Calu3 (cell line): ENCODE data around the gene FAM3D. TPM values are rescaled to one million over a fixed set of nuclear protein-coding genes. Genes with fewer than 3 reads are reported as not detected.

Experiments
- BruUV-seq: library from RNA; stranded (reverse); fragments of 400-500 nt; replicated peaks from 2 replicates; lab custom pipeline; 2021; lab: Mats Ljungman, UMichigan
- CTCF ChIA-PET: fragments of 300-600 bp; sonication (Branson Sonifier 250); formaldehyde crosslinking; loops from one replicate; lab custom pipeline; 2022; ENCODE audit warnings: antibody characterized with exemption; lab: Charles Lee
- DNase-seq: peaks from one replicate; pipeline ENCODE4 v3.0.0; 2022
- H3K27ac Mint-ChIP-seq: one replicate; pipeline ENCODE4 v1.8.0; 2022; ENCODE audit warnings: mixed read lengths; ENCODE audit not compliant: unreplicated experiment
- H3K27me3 Mint-ChIP-seq: one replicate; pipeline ENCODE4 v1.8.0; 2022; ENCODE audit warnings: mixed read lengths; ENCODE audit not compliant: unreplicated experiment
- H3K36me3 Mint-ChIP-seq: one replicate; pipeline ENCODE4 v1.8.0; 2022; ENCODE audit warnings: mild to moderate bottlenecking, moderate library complexity, mixed read lengths; ENCODE audit not compliant: insufficient read depth, unreplicated experiment
- H3K4me1 Mint-ChIP-seq: one replicate; pipeline ENCODE4 v1.8.0; 2022; ENCODE audit warnings: mild to moderate bottlenecking, low read depth, mixed read lengths; ENCODE audit not compliant: unreplicated experiment
- H3K4me3 Mint-ChIP-seq: one replicate; pipeline ENCODE4 v1.8.0; 2022; ENCODE audit warnings: mild to moderate bottlenecking, low read depth, moderate library complexity, mixed read lengths; ENCODE audit not compliant: unreplicated experiment
- H3K9me3 Mint-ChIP-seq: one replicate; pipeline ENCODE4 v1.8.0; 2022; ENCODE audit warnings: low read depth, mixed read lengths; ENCODE audit not compliant: unreplicated experiment
- intact Hi-C: fragments of 100-400 bp; cut with micrococcal nuclease; formaldehyde crosslinking; loops from one replicate; pipeline ENCODE4 v1.10.0; 2022; ENCODE audit not compliant: unreplicated experiment
- total RNA-seq: library from RNA; stranded (reverse); gene quantifications from 2 replicates; pipeline ENCODE4 v1.2.3, GENCODE V29; 2022
- TF ChIP-seq, protein P1 (sequence below): fragments of 200-600 bp; IDR thresholded peaks from one replicate; pipeline ENCODE4 v1.8.0; 2022; ENCODE audit warnings: antibody characterized with exemption; ENCODE audit not compliant: unreplicated experiment

Gene FAM3D
- total RNA-seq, 1 experiment from 2014 or later: 3.0 TPM

- Mint-ChIP-seq H3K27me3 (peaks cover 7% of the 10 kb centered on the region), H3K27ac (no peak overlapping the region), H3K36me3 (no peaks in the 10 kb centered on the region), H3K4me3 (no peak overlapping the region), H3K4me1 (no peaks in the 10 kb centered on the region), H3K9me3 (no peaks in the 10 kb centered on the region)
- BruUV-seq: no TSS peak
- CTCF ChIA-PET: no interaction called here
- intact Hi-C loops: no loop called here
- DNase-seq: no peak
- TF ChIP-seq, protein P1, sequence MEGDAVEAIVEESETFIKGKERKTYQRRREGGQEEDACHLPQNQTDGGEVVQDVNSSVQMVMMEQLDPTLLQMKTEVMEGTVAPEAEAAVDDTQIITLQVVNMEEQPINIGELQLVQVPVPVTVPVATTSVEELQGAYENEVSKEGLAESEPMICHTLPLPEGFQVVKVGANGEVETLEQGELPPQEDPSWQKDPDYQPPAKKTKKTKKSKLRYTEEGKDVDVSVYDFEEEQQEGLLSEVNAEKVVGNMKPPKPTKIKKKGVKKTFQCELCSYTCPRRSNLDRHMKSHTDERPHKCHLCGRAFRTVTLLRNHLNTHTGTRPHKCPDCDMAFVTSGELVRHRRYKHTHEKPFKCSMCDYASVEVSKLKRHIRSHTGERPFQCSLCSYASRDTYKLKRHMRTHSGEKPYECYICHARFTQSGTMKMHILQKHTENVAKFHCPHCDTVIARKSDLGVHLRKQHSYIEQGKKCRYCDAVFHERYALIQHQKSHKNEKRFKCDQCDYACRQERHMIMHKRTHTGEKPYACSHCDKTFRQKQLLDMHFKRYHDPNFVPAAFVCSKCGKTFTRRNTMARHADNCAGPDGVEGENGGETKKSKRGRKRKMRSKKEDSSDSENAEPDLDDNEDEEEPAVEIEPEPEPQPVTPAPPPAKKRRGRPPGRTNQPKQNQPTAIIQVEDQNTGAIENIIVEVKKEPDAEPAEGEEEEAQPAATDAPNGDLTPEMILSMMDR: no peak
Observed at GRCh38 chr3:58621086-58621830, 45.3 kb downstream of the FAM3D start.

DNA sequence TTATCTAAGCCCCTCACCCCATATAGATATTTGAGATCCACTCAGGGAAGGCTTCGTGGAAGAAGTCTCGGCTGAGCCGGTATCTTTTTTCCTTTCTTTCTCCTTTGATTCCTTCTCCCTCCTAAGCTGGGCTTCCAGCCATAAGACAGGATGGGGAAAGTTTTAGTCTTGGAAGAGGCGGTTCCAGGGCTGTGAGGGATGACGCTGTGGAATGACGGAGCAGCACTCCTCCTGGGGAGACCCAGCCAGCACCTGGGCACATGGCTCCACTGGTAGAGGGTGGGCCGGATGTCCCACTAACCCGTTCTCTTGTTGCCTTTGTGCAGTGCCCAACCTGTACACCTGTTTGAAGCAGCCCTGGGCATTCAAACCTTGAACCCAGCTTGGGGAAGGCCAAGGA lies 46.2 kb downstream of the FAM3D start:
- no peaks in the 10 kb centered on the region for H3K9me3 Mint-ChIP-seq
- peaks cover 7% of the 10 kb centered on the region for H3K27me3 Mint-ChIP-seq
- no peak overlapping the region for H3K4me3 Mint-ChIP-seq
- BruUV-seq: no TSS peak
- no peak for DNase-seq
- TF ChIP-seq, protein P1: no peak
- intact Hi-C loops: no loop called here
- no peaks in the 10 kb centered on the region for H3K36me3 Mint-ChIP-seq
- no peaks in the 10 kb centered on the region for H3K4me1 Mint-ChIP-seq
- CTCF ChIA-PET: no interaction called here
- H3K27ac Mint-ChIP-seq: no peak overlapping the region

DNA sequence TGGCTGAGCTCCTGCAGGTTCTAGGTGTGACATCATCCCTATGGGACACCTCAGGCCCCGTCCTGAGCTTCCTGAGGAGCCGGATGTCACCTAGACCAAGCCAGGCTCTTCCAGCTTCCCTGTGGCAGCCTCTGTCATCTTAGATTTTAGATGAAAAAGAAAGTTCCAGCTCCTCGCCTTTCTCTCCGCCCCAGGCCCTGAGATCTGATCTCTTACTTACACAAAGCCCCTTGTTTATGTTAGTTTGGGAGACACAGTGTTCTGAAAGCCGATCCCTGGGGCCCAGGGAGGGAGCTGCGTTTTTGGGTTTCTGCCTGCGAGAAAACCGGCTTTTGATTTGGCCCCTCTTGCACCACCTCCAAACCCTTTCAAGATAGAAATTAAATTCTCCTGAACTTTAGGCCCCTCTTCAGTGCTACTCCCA lies 49.2 kb downstream of the FAM3D start:
- Mint-ChIP-seq H3K27me3 (peaks cover 6% of the 10 kb centered on the region), H3K9me3 (no peaks in the 10 kb centered on the region), H3K4me3 (no peak overlapping the region), H3K4me1 (no peaks in the 10 kb centered on the region), H3K36me3 (no peaks in the 10 kb centered on the region), H3K27ac (no peak overlapping the region)
- TF ChIP-seq, protein P1: no peak
- intact Hi-C loops: no loop called here
- BruUV-seq: no TSS peak
- no peak for DNase-seq
- CTCF ChIA-PET: no interaction called here

GRCh38 chr3:58613236-58614132 lies 53.1 kb downstream of the FAM3D start:
- H3K36me3 Mint-ChIP-seq: no peaks in the 10 kb centered on the region
- no peaks in the 10 kb centered on the region for H3K4me1 Mint-ChIP-seq
- H3K27me3 Mint-ChIP-seq: no peaks in the 10 kb centered on the region
- intact Hi-C loops: no loop called here
- H3K9me3 Mint-ChIP-seq: no peaks in the 10 kb centered on the region
- CTCF ChIA-PET: no interaction called here
- H3K4me3 Mint-ChIP-seq: no peak overlapping the region
- no TSS peak for BruUV-seq
- no peak for DNase-seq
- no peak overlapping the region for H3K27ac Mint-ChIP-seq
- TF ChIP-seq, protein P1: no peak
